ENCODE results near the gene KRT71.
"Not testable (repeated sequence)": the region's sequence is repeated elsewhere in the genome, so short reads cannot be mapped to it uniquely, and the experiment has no call there.

KRT71 gene

DNA sequence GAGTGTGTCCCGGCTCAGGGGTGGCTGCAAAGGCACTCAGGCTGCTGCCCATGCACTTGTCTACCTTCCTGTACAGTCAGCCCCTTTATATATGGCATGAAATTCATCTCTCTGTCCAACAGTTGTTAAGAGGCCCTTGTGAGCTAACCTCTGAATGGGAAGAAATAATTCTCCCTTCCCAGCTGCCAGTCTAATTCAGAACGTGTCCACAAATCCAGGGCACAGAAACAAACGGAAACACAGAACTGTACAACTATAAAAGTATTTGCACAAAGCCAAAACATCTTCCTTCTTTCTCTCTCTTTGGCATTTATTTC is 33.6 kb downstream of the KRT71 start:
- DNase-seq: no peak

GRCh38 chr12:52518574-52519386 is 34.2 kb downstream of the KRT71 start:
- DNase-seq: no peak

GRCh38 chr12:52517888-52518287 is 35.1 kb downstream of the KRT71 start:
- DNase-seq: no peak

DNA sequence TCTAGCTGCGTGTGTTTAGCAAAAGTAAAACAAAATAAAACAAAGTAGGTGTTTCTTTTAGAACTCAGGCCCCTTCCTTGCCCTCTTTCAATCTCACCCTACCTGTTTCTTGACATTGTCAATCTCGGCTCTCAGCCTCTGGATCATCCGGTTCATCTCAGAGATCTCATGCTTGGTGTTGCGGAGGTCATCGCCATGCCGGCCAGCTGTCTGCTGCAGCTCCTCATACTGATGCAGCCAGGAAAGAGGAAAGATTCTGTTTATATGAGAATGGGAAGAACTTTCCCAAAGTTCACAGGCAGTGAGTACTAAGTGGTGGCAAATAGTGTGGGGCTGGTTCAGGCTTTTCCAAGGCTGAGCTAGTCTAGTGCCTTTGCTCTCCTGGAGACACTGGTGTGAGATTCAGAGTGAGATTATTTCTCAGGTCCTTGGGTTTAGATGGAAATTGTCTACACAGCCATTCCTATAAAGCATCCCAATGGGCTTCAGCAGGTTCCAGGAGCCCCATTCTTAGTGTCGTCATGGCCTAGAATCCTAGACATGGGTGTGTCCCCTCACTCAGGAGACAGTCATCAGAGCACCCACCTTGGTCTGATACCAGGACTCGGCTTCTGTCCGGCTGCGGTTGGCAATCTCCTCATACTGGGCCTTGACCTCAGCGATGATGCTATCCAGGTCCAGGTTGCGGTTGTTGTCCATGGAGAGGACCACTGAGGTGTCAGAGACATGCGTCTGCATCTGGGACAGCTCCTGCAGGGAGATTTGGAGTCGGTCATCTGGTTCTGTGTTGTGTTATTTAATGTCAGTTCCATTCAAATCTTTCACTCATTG is 35.7 kb downstream of the KRT71 start:
- DNase-seq: no peak

DNA sequence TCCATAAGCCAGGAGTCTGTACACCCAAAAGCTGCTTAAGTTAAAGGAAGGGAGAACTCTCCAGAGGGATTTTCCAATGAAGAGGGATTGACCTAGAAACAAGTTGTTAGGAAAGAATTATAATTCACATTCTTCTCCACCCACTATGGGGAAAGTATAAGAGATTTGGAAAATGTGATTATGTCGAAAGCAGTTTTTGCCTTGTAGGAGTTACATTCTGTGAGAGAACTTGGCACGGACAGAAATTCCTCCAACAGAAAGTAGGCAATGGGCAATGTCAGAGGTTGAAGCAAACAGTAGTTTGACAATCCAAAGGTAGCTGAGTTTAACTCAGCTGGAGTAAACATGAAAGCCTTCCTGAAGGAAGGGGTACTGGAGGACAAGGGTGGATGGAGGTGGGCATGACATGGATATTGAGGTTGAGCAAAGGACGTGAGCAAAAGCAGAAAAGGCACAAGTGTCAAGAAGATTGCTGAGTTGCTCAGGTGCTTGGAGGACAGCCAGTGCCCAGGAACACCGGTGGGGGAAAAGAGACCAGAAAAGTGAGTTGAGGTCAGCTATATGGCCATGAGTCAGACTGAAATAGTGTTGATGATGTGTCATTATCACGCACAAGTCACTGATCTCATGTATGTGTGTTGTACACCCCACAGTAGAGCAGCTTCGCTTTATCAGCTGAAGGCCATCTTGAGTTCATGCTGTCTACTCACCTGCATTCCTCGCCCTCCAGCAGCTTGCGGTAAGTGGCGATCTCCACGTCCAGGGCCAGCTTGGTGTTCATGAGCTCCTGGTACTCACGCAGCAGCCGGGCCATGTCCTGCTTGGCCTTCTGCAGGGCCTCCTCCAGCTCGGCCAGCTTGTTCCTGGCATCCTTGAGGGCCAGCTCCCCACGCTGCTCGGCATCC is 36.8 kb downstream of the KRT71 start:
- DNase-seq: no peak

DNA sequence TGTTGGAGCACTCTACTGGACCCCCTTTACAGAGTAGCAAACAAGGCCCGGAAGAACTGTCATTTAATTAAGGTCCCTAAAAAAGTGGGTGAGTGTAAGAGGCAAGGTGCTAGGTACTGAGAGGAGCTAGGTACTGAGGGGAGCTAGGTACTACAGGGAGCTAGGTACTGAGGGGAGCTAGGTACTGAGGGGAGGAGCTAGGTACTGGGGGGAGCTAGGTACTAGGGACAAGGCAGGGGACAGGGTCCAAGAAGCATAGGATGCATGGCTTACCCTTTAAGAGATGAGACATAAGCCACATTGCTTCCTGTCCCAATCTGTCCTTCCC is 37.7 kb downstream of the KRT71 start:
- no peak for DNase-seq

- DNase-seq: no peak
Measured at GRCh38 chr12:52514471-52515318, 38.2 kb downstream of the KRT71 start.

GRCh38 chr12:52513736-52514135 is 39.2 kb downstream of the KRT71 start:
- no peak for DNase-seq

- DNase-seq: no peak
Measured at GRCh38 chr12:52508211-52508610, 44.7 kb downstream of the KRT71 start.

DNA sequence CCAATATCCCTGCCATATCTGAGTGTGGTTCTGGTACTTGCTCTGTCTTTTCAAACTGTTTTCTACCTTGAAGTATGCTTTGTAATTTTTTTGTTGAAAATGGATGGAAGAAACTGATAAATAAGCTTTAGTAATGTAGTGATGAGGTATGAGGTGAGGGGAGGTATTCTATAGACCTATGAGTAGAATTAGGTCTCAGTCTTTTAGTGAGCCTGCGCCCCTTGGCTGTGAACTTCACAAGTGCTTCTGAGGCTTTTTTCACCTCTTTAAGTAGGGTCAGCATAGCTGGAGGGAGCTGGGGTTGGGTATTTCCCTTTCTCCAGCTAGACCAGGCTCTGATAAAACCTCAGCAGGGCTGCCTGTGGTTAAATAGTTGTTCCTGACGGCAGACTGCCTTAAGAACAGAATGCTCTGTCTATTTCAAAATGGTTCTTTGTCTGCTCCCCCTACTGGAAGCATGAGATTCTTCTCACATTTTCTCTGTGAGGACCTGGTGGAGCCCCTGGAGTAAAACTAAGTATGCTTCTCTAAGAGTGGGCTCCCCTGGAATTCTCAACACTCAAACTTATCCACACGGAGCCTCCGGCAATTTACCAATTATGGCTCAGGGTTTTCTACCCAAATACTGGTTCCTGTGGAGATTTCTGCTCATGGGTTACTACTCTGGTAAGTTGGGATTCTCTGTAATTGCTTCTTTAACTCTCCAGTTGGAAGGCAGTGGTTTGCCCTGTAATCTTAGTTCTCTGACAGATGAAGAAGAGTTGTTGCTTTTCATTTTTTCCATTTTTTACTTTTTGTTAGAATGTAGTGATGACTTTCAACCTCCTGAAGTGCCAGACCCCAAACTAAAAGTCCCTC is 45.9 kb downstream of the KRT71 start:
- no peak for DNase-seq

DNA sequence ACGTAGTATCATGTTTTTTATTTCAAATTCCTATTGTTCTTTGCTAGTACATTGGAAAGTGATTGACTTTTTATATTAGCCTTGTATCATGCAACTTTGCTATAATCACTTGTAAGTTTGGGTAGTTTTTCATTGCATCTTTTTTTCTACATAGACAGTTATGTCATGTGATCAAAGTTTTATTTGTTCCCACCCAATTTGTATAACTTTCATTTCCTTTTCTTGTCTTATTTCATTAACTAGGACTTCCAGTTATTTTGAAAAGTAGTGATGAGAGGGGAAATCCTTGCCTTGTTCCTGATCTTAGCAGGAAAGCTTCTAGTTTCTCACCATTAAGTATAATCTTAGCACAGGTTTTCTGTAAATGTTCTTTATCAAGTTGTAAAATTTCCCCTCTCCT is 50.1 kb downstream of the KRT71 start:
- no peak for DNase-seq

DNA sequence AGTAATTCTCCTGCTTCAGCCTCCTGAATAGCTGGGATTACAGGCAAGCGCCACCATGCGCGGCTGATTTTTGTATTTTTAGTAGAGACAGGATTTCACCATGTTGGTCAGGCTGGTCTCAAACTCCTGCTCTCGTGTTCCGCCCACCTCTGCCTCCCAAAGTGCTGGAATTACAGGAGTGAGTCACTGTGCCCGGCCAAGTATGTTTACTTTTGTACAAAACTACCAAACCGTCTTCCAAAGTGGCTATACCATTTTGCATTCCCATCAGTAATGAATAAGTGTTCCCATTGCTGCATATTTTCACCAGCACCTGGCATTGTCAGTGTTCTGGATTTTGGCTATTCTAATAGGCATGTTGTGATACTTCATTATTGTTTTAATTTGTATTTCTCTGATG is 51.5 kb downstream of the KRT71 start:
- DNase-seq: no peak

- not testable (repeated sequence) for DNase-seq
Measured at GRCh38 chr12:52500574-52500973, 52.4 kb downstream of the KRT71 start.

DNA sequence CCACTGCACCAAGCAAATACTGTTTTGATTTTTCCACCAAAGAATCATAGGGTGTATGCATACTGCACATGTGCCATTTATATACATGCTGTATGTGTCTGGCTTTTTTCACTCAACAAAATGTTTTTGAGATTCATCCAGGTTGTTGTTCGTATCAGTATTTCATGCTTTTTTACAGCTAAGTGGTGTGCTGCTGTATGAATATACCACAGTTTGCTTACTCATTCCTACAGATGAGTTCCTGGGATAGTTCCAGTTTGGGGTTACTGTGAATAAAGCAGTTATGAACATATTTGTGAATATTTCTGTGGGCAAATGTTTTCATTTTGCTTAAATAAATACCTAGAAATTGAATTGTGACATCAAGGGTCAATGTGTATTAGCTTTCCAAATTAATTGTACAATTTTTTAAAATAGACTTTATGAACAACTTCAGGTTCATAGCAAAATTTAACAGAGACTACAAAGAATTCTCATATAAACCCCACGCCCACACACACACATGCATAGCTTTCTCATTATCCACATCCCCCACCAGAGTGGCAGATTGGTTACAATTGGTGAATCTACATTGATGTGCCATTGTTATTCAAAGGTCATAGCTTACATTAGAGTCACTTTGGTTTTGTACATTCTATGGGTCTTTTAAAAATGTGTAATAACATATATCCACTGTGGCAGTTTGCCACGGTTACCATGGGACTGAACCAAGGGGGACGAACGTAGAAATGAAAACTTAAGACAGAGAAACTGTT is 53.0 kb downstream of the KRT71 start:
- no peak for DNase-seq

GRCh38 chr12:52498946-52499345 is 54.0 kb downstream of the KRT71 start:
- no peak for DNase-seq

DNA sequence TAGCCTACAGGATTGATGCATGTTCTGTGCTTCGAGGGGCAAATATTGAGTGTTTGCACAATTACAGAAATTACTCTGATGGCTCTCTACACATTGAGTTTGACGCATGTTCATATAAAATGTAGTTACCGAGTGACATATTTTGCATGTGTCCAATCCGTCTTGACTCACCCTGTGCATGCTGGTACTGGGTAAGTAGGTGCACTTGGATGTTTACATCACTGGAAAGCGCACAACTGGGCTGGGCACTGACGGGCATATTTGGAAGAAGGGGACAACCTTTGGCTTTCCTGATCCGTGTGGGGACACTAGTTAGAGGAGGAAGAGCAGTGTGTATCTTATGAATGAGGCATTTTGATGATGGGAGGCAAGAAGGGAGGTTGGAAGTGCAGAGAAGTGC is 55.0 kb downstream of the KRT71 start:
- DNase-seq: no peak

- DNase-seq: no peak
Measured at GRCh38 chr12:52496590-52497071, 56.3 kb downstream of the KRT71 start.

GRCh38 chr12:52496054-52496453 is 56.9 kb downstream of the KRT71 start:
- DNase-seq: no peak

GRCh38 chr12:52495389-52495788 is 57.6 kb downstream of the KRT71 start:
- DNase-seq: no peak

GRCh38 chr12:52494518-52494917 is 58.4 kb downstream of the KRT71 start:
- DNase-seq: no peak

DNA sequence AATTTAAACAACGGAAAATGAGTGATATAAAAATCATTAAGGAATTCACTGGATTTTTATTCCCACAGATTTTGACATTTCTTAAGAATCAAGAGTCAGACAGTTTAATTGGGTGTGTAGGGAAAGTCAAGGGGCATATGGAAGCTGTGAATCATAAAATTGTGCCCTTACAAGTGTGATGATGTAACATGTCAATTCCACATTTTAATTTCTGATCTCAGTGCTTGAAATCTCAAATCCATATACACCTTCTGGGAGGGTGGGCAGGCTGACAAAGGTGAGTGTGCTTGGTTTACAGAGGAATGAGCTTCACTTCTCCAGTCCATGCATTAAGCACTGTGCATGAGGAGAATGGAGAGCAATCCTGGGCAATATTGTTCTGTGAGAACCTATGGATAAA is 58.8 kb downstream of the KRT71 start:
- no peak for DNase-seq

Data from activated CD8-positive, alpha-beta memory T cell treated with anti-CD3 and anti-CD28 coated beads, Interleukin-2, amount 50 U/mL, for 48 hours (primary cell).